ENCODE results near the gene GSTM5.
"Not testable (repeated sequence)": the region's sequence is repeated elsewhere in the genome, so short reads cannot be mapped to it uniquely, and the experiment has no call there.

The GSTM5 gene

GRCh38 chr1:109711593-109712320 is at the start of gene GSTM5:
TSS of gene GSTM5 (plus strand) at chr1:109712251. CDS start at chr1:109712313, 62 bp downstream.
- H3K27ac ChIP-seq, result not testable (repeated sequence)

- no peak for TF ChIP-seq CTCF (conservative IDR thresholded peaks at IDR 0.05)
- H3K27ac ChIP-seq, result no peak overlapping the region
Observed at GRCh38 chr1:109664671-109665070, 47.4 kb upstream of the GSTM5 start.

- H3K27ac ChIP-seq, result no peak within 1 kb of the TSS
Observed at GRCh38 chr1:109667452-109668122, 44.5 kb upstream of the GSTM5 start, which contains the start of gene GSTM2. TSS of gene GSTM2 (plus strand) at chr1:109668057. CDS start at chr1:109668116, 59 bp downstream.

GRCh38 chr1:109668123-109668775 is 43.8 kb upstream of the GSTM5 start:
- H3K27ac ChIP-seq, result no peak overlapping the region
- TF ChIP-seq CTCF (conservative IDR thresholded peaks at IDR 0.05), result no peak

More at GRCh38 chr1:109667452-109668122, 44.5 kb upstream of the GSTM5 start, which contains the start of gene GSTM2:
- no peak for TF ChIP-seq CTCF (conservative IDR thresholded peaks at IDR 0.05)

- no peak overlapping the region for H3K27ac ChIP-seq
- no peak for TF ChIP-seq CTCF (conservative IDR thresholded peaks at IDR 0.05)
Observed at GRCh38 chr1:109669246-109669948, 42.7 kb upstream of the GSTM5 start.

GRCh38 chr1:109669949-109670302 is 42.1 kb upstream of the GSTM5 start:
- H3K27ac ChIP-seq, result not testable (repeated sequence)

GRCh38 chr1:109671067-109671466 is 41.0 kb upstream of the GSTM5 start:
- H3K27ac ChIP-seq, result no peak overlapping the region
- no peak for TF ChIP-seq CTCF (conservative IDR thresholded peaks at IDR 0.05)

GRCh38 chr1:109673861-109674260 is 38.2 kb upstream of the GSTM5 start:
- H3K27ac ChIP-seq, result not testable (repeated sequence)

GRCh38 chr1:109676683-109677381 is 35.2 kb upstream of the GSTM5 start:
- H3K27ac ChIP-seq, result not testable (repeated sequence)
